GM12878 (cell line): ENCODE measurements around the gene SLC25A26. TPM values are rescaled to one million over a fixed set of nuclear protein-coding genes. Genes with fewer than 3 reads are reported as not detected.
"Not testable (repeated sequence)": the region's sequence is repeated elsewhere in the genome, so short reads cannot be mapped to it uniquely, and the experiment has no call there.

Experiments used
- ATAC-seq: fragments of 200-7000 bp; cut with Tn5 transposase; 3 replicates; pipeline ENCODE4 v1.9.1; 2020; ENCODE audit warnings: mild to moderate bottlenecking, moderate library complexity
- BruUV-seq: library from RNA; stranded (reverse); fragments of 400-500 nt; replicated peaks from 2 replicates; lab custom pipeline; 2021; lab: Mats Ljungman, UMichigan
- CTCF ChIA-PET: fragments of 300-600 bp; sonication (Branson Sonifier 250); formaldehyde crosslinking; extraction: SDS; loops from one replicate; lab custom pipeline; 2021; ENCODE audit warnings: inconsistent platforms; lab: Yijun Ruan, JAX
- POLR2A ChIA-PET: fragments of 350-600 bp; formaldehyde crosslinking; extraction: SDS; loops from one replicate; lab custom pipeline; 2021; ENCODE audit warnings: inconsistent platforms; lab: Charles Lee
- RAD21 ChIA-PET: fragments of 300-600 bp; sonication (Branson Sonifier 250); formaldehyde crosslinking; loops from one replicate; lab custom pipeline; 2023; ENCODE audit warnings: antibody characterized with exemption; ENCODE audit not compliant: unreplicated experiment; lab: Charles Lee
- SMC1A ChIA-PET: fragments of 300-600 bp; sonication (Branson Sonifier 250); formaldehyde crosslinking; loops from one replicate; lab custom pipeline; 2023; ENCODE audit not compliant: unreplicated experiment, uncharacterized antibody; lab: Charles Lee
- DNase-seq: peaks from one replicate; pipeline ENCODE4 v3.0.0-alpha.2; 2011; ENCODE audit warnings: low read depth, low spot score
- FAIRE-seq: peaks from 3 replicates; lab custom pipeline; 2011; peaks lifted over from hg19 to GRCh38; lab: Jason Lieb, UNC
- H2AFZ ChIP-seq: 2 replicates; pipeline ENCODE4 v1.6.0; 2011; ENCODE audit warnings: low read depth, low read length, control low read depth; ENCODE audit not compliant: control insufficient read depth
- H3K27ac ChIP-seq: 2 replicates; pipeline ENCODE4 v1.5.1; 2011; ENCODE audit warnings: control low read depth; ENCODE audit not compliant: control insufficient read depth, insufficient read depth
- H3K27me3 ChIP-seq, 2 experiments: replicated peaks in 1 of 2; 2 replicates each; pipeline versions ENCODE4 v1.6.0 to v1.6.1; 2011; ENCODE audit warnings: low read length in 1 of 2; ENCODE audit not compliant: control insufficient read depth in 2 of 2, insufficient read depth in 2 of 2
- H3K36me3 ChIP-seq, 2 experiments: 2 replicates each; pipeline ENCODE4 v1.5.1; 2011; ENCODE audit warnings: low read length in 1 of 2; ENCODE audit not compliant: control insufficient read depth in 2 of 2, insufficient read depth in 2 of 2
- H3K4me1 ChIP-seq: 2 replicates; pipeline ENCODE4 v1.6.1; 2011; ENCODE audit warnings: mild to moderate bottlenecking, low read length, moderate library complexity, mixed read lengths; ENCODE audit not compliant: control insufficient read depth, insufficient read depth
- H3K4me2 ChIP-seq: 2 replicates; pipeline ENCODE4 v1.6.0; 2011; ENCODE audit warnings: control low read depth; ENCODE audit not compliant: control insufficient read depth, insufficient read depth
- H3K4me3 ChIP-seq: fragments of 200-600 bp; sonication (generic); 2 replicates; pipeline ENCODE4 v1.5.1; 2016
- H3K79me2 ChIP-seq: 2 replicates; pipeline ENCODE4 v1.6.0; 2011; ENCODE audit warnings: low read length; ENCODE audit not compliant: control insufficient read depth, insufficient read depth
- H3K9ac ChIP-seq: 2 replicates; pipeline ENCODE4 v1.8.0; 2011; ENCODE audit warnings: low read length, control low read depth, mixed read lengths; ENCODE audit not compliant: control insufficient read depth, insufficient read depth
- H3K9me3 ChIP-seq: replicated peaks from 3 replicates; pipeline ENCODE4 v1.5.1; 2011; ENCODE audit warnings: mild to moderate bottlenecking, low read length; ENCODE audit not compliant: control insufficient read depth, insufficient read depth
- H4K20me1 ChIP-seq: 2 replicates; pipeline ENCODE4 v1.6.0; 2011; ENCODE audit not compliant: control insufficient read depth, insufficient read depth
- CBX5 ChIP-seq: sonication (generic); IDR thresholded peaks from 2 replicates; pipeline ENCODE4 v1.6.1; 2016; ENCODE audit warnings: low read depth, moderate library complexity, mild to moderate bottlenecking, inconsistent platforms
- CHD1 ChIP-seq: IDR thresholded peaks from 2 replicates; pipeline ENCODE4 v1.6.1; 2012; ENCODE audit warnings: low read depth, low read length, improper control_type of control experiment
- EP300 ChIP-seq, 2 experiments: fragments of 150-350 bp in 1 of 2; IDR thresholded peaks; 2 replicates each; pipeline ENCODE4 v1.6.1; 2011 to 2012; ENCODE audit warnings: low read depth in 2 of 2, low read length in 2 of 2, borderline replicate concordance in 1 of 2, improper control_type of control experiment in 1 of 2, inconsistent platforms in 1 of 2; ENCODE audit not compliant: control insufficient read depth in 1 of 2
- IRF3 ChIP-seq: fragments of 450-650 bp; IDR thresholded peaks from 2 replicates; pipeline ENCODE4 v1.6.1; 2014; ENCODE audit warnings: mild to moderate bottlenecking
- RCOR1 ChIP-seq: conservative IDR thresholded peaks from 2 replicates; pipeline ENCODE4 v1.6.1; 2012; ENCODE audit warnings: low read depth, low read length, improper control_type of control experiment
- SMAD5 ChIP-seq: IDR thresholded peaks from 2 replicates; pipeline ENCODE4 v1.6.1; 2016; ENCODE audit warnings: antibody characterized with exemption, low read depth
- TCF7 ChIP-seq: IDR thresholded peaks from 2 replicates; pipeline ENCODE4 v1.6.1; 2014; ENCODE audit warnings: antibody characterized with exemption, borderline replicate concordance
- WGBS: methylation state at CpG from one replicate; pipeline ENCODE4 v1.1.6; 2016; ENCODE audit warnings: low lambda C conversion rate; ENCODE audit not compliant: insufficient replicate concordance, insufficient coverage; ENCODE audit errors: missing lambda C conversion rate; 5-methylcytosine and 5-hydroxymethylcytosine counted together
- in situ Hi-C: fragments of 300-500 bp; cut with MboI; formaldehyde crosslinking; loops from 9 replicates; pipeline ENCODE4 v1.14.3; 2018; ENCODE audit warnings: mixed read lengths
- intact Hi-C: fragments of 100-400 bp; cut with micrococcal nuclease; formaldehyde crosslinking; loops from one replicate; pipeline ENCODE4 v1.14.2; 2022; ENCODE audit not compliant: unreplicated experiment
- polyA plus RNA-seq, 11 experiments: library from polyadenylated mRNA; depleted of rRNA in 4 of 11; unstranded in 6 of 11; stranded (reverse) in 5 of 11; fragments of >200 nt; fragmentation: Nextera tagmentation in 4 of 11; fragmentation: Illumina TruSeq in 1 of 11; extraction: Ambion mirVana in 4 of 11; extraction: Trizol in 1 of 11; gene quantifications; 1 replicate in 1 of 11; 2 replicates in 10 of 11; pipeline versions ENCODE4 v1.2.1 to v1.2.3, GENCODE V29; 2011 to 2016; ENCODE audit warnings: inconsistent platforms in 2 of 11, missing spikeins in 2 of 11, low read depth in 1 of 11
- total RNA-seq, 4 experiments: library from RNA; depleted of rRNA in 3 of 4; stranded (reverse); fragments of >200 nt in 3 of 4; fragmentation: Illumina TruSeq in 1 of 4; extraction: Trizol in 1 of 4; gene quantifications; 2 replicates each; pipeline versions ENCODE4 v1.2.1 to v1.2.3, GENCODE V29; 2013 to 2021

Gene SLC25A26
- total and polyA plus RNA-seq, 10 of the 15 experiments (the other 5 are each of a cell fraction or from before 2014, with no cell fraction given), result 14.6 to 49.7 (median 24.9) TPM

DNA sequence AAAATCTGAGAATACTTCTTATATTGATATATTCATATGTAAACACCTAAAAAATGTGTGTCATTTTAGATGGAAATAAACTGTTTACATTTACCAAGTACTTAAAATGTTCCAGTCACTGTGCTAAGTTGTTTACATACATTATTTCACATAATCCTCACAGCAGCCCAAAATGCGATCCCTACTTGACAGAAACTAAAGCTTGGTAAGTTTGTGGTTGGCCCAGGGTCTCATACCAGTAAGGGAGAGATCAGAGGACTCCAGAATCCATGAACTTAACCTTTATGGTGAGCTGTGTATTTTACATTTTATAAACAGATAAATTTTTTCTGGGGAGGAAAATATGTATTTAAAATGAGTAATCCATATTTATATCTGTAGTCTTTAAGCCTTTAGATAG, 51.2 kb downstream of the SLC25A26 start:
- no peak overlapping the region for H3K4me3 ChIP-seq
- in situ Hi-C loops, result no loop called here

DNA sequence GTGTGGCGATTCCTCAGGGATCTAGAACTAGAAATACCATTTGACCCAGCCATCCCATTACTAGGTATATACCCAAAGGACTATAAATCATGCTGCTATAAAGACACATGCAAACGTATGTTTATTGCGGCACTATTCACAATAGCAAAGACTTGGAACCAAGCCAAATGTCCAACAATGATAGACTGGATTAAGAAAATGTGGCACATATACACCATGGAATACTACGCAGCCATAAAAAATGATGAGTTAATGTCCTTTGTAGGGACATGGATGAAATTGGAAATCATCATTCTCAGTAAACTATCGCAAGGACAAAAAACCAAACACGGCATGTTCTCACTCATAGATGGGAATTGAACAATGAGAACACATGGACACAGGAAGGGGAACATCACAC, 54.0 kb downstream of the SLC25A26 start:
- H3K27ac ChIP-seq, H3K4me2 ChIP-seq, ATAC-seq, DNase-seq, H4K20me1 ChIP-seq, H3K9ac ChIP-seq, H3K36me3 ChIP-seq, FAIRE-seq, BruUV-seq, H2AFZ ChIP-seq, POLR2A ChIA-PET, H3K4me3 ChIP-seq, H3K9me3 ChIP-seq, H3K79me2 ChIP-seq, H3K4me1 ChIP-seq, H3K27me3 ChIP-seq: not testable (repeated sequence)
- ChIA-PET CTCF (interaction anchor here (1.1 kb wide), 1 partner anchor 133 kb away, joined by 5 read pairs; no protein-coding TSS in a partner anchor), RAD21 (interaction anchor here (1.0 kb wide), 1 partner anchor 132 kb away, joined by 4 read pairs; no protein-coding TSS in a partner anchor), SMC1A (interaction anchor here (1.1 kb wide), 1 partner anchor 547 kb away, joined by 3 read pairs; no protein-coding TSS in a partner anchor)
- 97% methylated on average over 5 of the region's 6 CpGs for WGBS
- in situ Hi-C loops (loop anchor here (5.0 kb wide), 1 partner anchor 542 kb away; no protein-coding TSS in a partner anchor), intact Hi-C loops (loop anchor here (5.0 kb wide), 1 partner anchor 132 kb away; no protein-coding TSS in a partner anchor)

More for the DNA sequence above, 51.2 kb downstream of the SLC25A26 start:
- no TSS peak for BruUV-seq
- H3K9ac ChIP-seq, result no peak overlapping the region
- TF ChIP-seq EP300 (IDR thresholded peaks at IDR 0.05; ENCODE audit: borderline replicate concordance in 1 of 2, control insufficient read depth in 1 of 2, low read depth in 2 of 2, low read length in 2 of 2) (no peak), RCOR1 (no peak), CHD1 (no peak), IRF3 (no peak), SMAD5 (no peak), CBX5 (no peak), TCF7 (no peak)
- POLR2A ChIA-PET, result no interaction called here
- no peaks in the 10 kb centered on the region; the same call in 2 of the 3 replicates for H3K9me3 ChIP-seq
- H3K27me3 ChIP-seq, result no peaks in the 10 kb centered on the region
- RAD21 ChIA-PET, result interaction anchor here (1.1 kb wide), 1 partner anchor 13 kb away, joined by 3 read pairs; no protein-coding TSS in a partner anchor
- H4K20me1 ChIP-seq, result no peaks in the 10 kb centered on the region
- DNase-seq, result no peak
- no peak overlapping the region for H2AFZ ChIP-seq
- H3K27ac ChIP-seq, result no peak overlapping the region
- CTCF ChIA-PET, result interaction anchor here (1.4 to 2.2 kb wide), 2 partner anchors 198 to 544 kb away, joined by 4 to 7 read pairs; no protein-coding TSS in a partner anchor
- SMC1A ChIA-PET, result interaction anchor here (1.0 to 1.9 kb wide), 3 partner anchors 14 to 112 kb away, joined by 3 to 5 read pairs (median 5); no protein-coding TSS in a partner anchor
- H3K4me2 ChIP-seq, result no peak overlapping the region
- H3K36me3 ChIP-seq, result no peaks in the 10 kb centered on the region
- 95% methylated on average over 1 of the region's 1 CpG for WGBS
- H3K79me2 ChIP-seq, result no peaks in the 10 kb centered on the region
- no peak for FAIRE-seq
- ATAC-seq, result no peak
- intact Hi-C loops, result no loop called here
- H3K4me1 ChIP-seq, result no peaks in the 10 kb centered on the region; the same call in 1 of the 2 replicates
